Dermis lymphatic vessel endothelial cell (primary cell): ENCODE measurements around the gene GCHFR. TPM values are rescaled to one million over a fixed set of nuclear protein-coding genes. Genes with fewer than 3 reads are reported as not detected.

Source experiments
- total RNA-seq: library from RNA; depleted of rRNA; stranded (reverse); fragments of >200 nt; gene quantifications from 2 replicates; pipeline ENCODE4 v1.2.1, GENCODE V29; 2014

GCHFR gene
- total RNA-seq: 4.3 and 11.7 TPM in 2 replicates

DNA sequence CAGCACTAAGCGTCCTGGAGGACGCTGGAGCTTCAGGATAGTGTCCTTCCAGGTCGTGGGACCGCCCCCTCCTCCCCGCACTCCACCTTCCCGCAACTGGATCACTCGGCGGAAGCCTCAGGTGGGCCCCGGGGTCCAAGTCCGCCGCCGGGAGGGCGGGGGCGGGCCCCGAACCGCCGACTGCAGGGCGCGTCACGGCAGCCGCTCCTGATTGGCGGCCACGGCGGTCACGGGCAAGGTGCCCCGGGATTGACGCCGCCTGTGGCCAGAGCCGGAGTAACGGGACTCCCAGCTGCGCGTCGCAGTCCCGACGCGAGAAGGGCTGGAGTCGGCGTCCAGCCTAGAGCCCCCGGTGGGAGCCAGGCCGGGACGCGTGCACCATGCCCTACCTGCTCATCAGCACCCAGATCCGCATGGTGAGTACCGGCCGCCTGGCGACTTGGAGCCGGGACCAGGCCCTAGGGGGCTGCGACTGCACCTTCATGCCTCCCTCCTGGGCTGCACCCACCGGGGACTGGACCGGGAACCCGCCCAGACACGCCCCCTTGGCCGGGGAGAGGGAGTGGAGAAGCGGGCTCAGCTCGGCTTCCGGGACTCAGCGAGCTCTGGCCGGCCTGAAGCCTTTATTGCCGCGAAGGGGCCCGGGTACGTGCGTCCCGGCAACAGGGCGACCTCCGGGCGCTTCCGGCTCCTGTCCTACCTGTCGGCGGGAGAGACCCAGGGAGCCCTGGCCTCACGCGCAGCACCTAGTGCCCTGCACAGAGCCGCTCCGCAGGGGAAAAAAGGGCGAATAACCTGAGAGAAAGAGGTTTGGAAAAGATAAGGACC is at the start of gene GCHFR:
GCHFR (plus strand) TSS at position 268 of the 828 bp plus-strand sequence; CDS start at position 381, 113 bp downstream.

DNA sequence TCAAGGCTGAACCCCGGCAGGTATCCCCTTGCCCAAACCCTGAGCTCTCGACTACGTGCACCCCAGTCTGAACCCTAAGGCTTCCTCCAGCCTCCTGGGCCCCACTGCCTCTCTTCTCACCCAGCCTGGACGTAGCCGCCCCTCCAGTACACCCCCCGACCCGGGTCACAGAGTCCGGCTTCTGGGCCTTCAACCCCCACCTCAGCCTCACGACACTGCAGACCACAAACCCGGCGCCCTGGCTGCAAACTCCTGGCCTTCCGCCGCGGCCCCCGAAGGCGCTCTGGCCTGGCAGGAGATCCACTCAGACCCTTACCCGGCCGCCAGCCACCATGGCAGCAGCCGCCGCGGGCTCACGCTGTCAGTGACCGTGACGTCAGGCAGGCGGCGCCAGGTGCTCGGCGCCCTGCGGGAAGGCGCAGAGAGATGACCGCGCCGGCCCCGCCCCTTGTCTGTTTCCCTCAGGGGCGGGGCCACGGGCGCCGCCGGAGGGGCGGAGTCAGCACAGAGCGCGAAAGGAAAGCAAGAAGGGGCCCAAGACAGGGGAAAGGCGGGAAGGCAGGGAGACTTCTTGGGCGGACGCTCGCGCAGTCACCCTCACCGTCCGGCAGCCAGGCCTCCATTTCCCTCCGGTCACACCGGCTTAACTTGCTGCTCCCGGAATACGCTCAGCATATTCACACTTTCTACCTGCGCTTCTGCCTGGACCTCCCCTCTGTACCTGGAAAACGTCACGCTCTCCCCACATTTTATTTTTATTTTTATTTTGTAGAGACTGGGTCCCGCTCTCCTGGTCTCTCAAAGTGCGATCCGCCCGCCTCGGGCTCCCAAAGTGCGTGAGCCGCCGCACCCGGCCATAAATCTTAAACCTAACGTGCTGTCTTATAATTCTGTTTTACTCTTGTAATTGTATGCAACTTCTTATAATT is 8.7 kb upstream of the GCHFR start, which contains the start of gene RMDN3:
RMDN3 (minus strand) TSS at position 372 of the 929 bp plus-strand sequence. CDS start 471 bp downstream, outside the sequence.

DNA sequence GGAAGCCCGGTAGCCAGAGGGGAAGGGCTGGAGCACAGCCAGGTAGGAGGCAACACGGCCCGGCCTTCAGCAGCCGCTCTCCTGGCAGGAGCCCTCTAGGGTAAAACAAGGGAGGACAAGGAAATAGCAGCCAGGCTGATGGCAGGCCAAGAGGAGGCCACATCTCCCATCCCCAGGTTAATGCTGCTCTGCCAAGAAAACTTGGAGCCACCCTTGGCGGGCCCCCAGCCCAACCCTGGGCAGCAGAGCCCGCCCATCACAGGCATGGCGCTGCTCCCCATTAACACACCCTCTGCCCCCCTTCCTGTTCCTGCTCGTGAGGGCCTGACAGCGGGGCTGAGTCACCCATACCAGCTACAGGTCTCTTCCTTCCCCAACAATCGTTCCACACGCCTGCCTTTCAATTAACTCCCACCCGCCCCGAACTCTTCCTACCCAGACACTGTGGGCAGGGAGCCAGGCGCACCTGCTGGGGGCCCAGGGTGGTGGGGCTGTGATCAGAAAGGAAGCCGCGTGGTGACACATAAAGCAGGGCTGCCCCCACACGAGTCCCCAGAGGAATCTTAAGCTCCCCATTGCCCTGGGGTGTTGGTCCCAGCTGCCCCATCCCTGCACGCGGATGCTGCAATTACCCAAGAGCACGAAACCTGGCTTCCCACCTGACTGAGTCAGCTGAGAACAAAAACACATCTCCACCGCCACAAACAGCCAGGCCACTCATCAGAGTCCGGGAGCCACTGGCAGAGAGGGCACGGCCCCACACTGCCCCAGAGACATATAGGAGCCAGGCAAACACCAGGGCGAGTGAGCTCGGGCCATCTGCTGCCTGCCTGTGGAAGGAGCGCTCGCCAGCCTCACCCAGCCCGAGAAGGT is 5.6 kb downstream of the GCHFR start, which contains the start of gene C15orf62:
C15orf62 (plus strand) TSS at position 707 of the 873 bp plus-strand sequence. CDS start 516 bp downstream, outside the sequence.

DNA sequence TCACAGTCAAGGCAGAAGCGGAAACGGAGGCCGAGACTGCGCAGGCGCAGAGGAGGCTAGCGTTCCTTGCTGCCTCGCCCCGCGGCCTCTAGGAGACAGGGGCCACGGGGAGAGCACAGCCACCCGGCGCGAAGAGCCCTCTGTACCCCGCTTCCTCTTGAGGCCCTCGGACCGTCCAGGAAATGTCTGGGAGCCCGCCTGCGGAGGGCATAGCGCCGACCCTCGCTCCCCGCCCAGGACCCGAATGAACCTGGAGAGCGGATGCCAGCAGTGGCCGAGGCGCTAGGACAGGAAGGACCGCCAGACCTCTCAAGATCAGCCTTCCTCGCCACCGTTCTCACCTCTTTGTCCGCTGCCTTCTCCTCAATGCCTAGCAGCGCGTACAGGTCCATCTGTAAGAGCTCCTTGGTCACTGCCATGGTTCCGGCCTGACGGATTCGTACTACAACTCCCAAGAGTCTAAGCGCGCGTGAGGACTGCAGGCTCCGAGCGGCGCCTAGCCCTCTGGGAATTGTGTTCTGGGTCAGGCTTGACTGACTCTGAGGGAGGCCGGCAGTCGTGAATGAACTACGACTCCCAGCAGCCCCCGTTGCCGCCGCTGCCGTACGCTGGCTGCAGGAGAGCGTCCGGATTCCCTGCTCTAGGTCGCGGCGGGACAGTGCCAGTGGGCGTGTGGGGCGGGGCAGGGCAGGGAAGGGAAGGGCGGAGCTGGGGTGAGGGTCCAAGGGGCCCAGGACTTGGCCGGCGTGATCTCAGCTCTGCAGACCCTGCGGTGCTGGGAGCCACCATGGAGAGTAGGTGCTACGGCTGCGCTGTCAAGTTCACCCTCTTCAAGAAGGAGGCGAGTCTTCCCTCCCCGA is 43.4 kb downstream of the GCHFR start, which contains the start of the genes DNAJC17 and ZFYVE19:
DNAJC17 (minus strand) TSS at position 446 of the 860 bp plus-strand sequence; CDS start at position 419, 27 bp downstream.
ZFYVE19 (plus strand) TSS at position 62 of the 860 bp plus-strand sequence; CDS start at position 563, 501 bp downstream.

Other genes with a start within 250 kb of the GCHFR start
- 18.5 and 26.5 TPM in 2 replicates for gene CCDC32, start 199.0 kb upstream of the GCHFR start, total RNA-seq
- 8.8 and 9.9 TPM in 2 replicates for gene RPUSD2, start 194.8 kb upstream of the GCHFR start, total RNA-seq
- gene KNL1, start 169.8 kb upstream of the GCHFR start, total RNA-seq: 3.7 and 4.5 TPM in 2 replicates
- 2.7 and 2.8 TPM in 2 replicates for gene RAD51, start 68.9 kb upstream of the GCHFR start, total RNA-seq
- 16.6 and 23.5 TPM in 2 replicates for gene RMDN3, start 8.8 kb upstream of the GCHFR start, total RNA-seq
- under 0.01 and 0.11 TPM in 2 replicates for gene C15orf62, start 5.9 kb downstream of the GCHFR start, total RNA-seq
- gene ZFYVE19, start 43.0 kb downstream of the GCHFR start, total RNA-seq: 17.1 and 18.1 TPM in 2 replicates
- 21.2 and 26.0 TPM in 2 replicates for gene DNAJC17, start 43.4 kb downstream of the GCHFR start, total RNA-seq
- not detected in 2 replicates for gene PPP1R14D, start 64.6 kb downstream of the GCHFR start, total RNA-seq
- 0.33 and 0.34 TPM in 2 replicates for gene SPINT1, start 80.0 kb downstream of the GCHFR start, total RNA-seq
- under 0.01 TPM in 1 of 2 replicates, not detected in the other for gene RHOV, start 110.2 kb downstream of the GCHFR start, total RNA-seq
- 33.2 and 41.1 TPM in 2 replicates for gene VPS18, start 130.4 kb downstream of the GCHFR start, total RNA-seq
- gene DLL4, start 165.3 kb downstream of the GCHFR start, total RNA-seq: 84.2 and 99.3 TPM in 2 replicates
- 0.76 and 1.3 TPM in 2 replicates for gene CHAC1, start 189.4 kb downstream of the GCHFR start, total RNA-seq